Erythroblast (primary cell): ENCODE measurements around the gene ARHGAP6.

Experiments
- GATA1 ChIP-seq: IDR thresholded peaks from 2 replicates; pipeline ENCODE4 v1.6.1; 2011; ENCODE audit warnings: low read depth, mild to moderate bottlenecking, control low read depth, low read length, moderate library complexity
- POLR2A ChIP-seq: IDR thresholded peaks from 2 replicates; pipeline ENCODE4 v1.6.1; 2011; ENCODE audit warnings: mild to moderate bottlenecking, low read length

DNA sequence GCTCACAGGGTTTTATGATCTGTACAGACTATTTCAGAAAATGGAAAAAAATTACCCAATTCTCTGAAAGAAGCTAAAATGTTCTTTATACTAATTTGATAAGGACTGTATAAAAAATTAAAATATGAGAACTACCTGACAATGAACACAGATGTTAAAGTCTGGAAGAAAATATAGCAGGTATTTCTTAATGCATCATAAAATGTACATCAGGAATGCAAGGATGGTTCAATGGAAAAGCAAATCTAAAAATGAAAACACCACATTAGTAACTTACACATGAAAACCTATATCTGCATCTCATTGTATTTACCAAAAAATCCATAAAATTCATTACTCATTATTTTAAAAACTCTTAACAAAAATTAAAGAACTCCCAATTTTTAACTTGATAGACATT is 39.4 kb downstream of the ARHGAP6 start:
- TF ChIP-seq POLR2A (no peak), GATA1 (no peak)
